ENCODE data around the gene CA5A. TPM values are rescaled to one million over a fixed set of nuclear protein-coding genes. Genes with fewer than 3 reads are reported as not detected.
A peak's percentile ranks its signal among the peaks of the same experiment; 100 is the strongest.

The CA5A gene
- total and polyA plus RNA-seq, 2 of the 13 experiments (the other 11 are each of a cell fraction or from before 2014, with no cell fraction given), result 66.8 to 106 TPM

DNA sequence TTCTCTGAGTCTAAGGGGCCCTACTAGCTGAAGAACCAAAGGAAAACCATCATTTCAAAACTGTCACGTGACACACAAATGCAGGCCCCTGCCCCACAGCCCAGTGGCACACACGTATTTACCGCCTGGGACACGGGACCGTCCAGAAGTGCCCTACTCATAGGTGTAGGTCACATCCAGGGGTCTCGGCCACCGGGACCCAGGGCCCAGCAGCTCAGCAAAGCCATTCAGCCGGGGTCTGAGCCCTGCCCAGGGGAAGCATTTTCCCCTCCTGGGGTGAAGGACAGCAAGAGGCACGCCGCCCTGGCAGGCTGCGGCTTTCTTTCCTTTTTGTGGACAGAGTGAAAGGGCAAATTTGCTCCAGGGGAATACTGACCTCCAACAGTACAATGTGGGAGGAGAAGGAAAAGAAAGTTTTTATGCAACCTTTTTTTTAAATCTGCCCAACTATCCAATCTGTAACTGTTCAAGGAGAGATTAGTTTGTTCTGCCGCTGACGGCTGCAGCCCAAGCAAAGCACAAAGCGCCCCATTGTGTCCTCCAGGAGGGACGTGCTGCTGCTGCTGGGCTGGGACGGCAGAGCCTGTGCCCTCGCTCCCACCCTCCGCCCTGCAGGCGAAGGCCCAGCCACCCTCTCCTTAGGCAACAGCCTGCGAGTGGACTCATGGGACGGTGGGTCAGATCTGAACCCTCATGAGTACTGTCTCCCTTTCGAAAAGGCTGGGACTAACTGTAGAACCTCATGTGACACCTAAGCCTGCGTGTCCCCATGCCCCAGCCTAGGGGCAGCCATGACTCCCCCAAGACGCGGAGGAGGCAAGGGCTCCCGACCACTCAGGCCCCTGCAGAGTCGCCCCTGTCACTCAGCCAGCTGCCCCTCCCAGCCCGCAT lies 88.3 kb downstream of the CA5A start (continued):
- TF ChIP-seq ZNF34 (CRISPR knock-in tag; IDR thresholded peaks at IDR 0.05; ENCODE audit: borderline replicate concordance) (no peak), CBX1 (IDR thresholded peaks at IDR 0.05; ENCODE audit: low read depth) (peak; percentile 82), ARNT2 (CRISPR knock-in tag; IDR thresholded peaks at IDR 0.05; ENCODE audit: low read depth) (peak; percentile 65; the same call in 1 of the 2 replicates), PHF20 (CRISPR knock-in tag; IDR thresholded peaks at IDR 0.05) (no peak), ZNF775 (CRISPR knock-in tag; IDR thresholded peaks at IDR 0.05; ENCODE audit: borderline replicate concordance) (peak; percentile 51; the same call in 1 of the 2 replicates), SRF (IDR thresholded peaks at IDR 0.05; ENCODE audit: low read depth, low read length) (peak; percentile 19; the same call in 1 of the 2 replicates), SAP130 (CRISPR knock-in tag; IDR thresholded peaks at IDR 0.05; ENCODE audit: low read depth) (peak; percentile 94), ZMYM4 (CRISPR knock-in tag; IDR thresholded peaks at IDR 0.05) (peak; percentile 20; the same call in 1 of the 2 replicates), TFE3 (CRISPR knock-in tag; IDR thresholded peaks at IDR 0.05) (peak; percentile 61), NFYB (CRISPR knock-in tag; IDR thresholded peaks at IDR 0.05) (peak; percentile 46; the same call in 1 of the 2 replicates), KDM3A (CRISPR knock-in tag; IDR thresholded peaks at IDR 0.05; ENCODE audit: low read depth) (no peak; the same call in none of the 2 replicates), ETV5 (CRISPR knock-in tag; IDR thresholded peaks at IDR 0.05; ENCODE audit: borderline replicate concordance) (peak; percentile 68), MTA1 (CRISPR knock-in tag; IDR thresholded peaks at IDR 0.05; ENCODE audit: borderline replicate concordance) (peak; percentile 64), ZNF784 (CRISPR knock-in tag; IDR thresholded peaks at IDR 0.05; ENCODE audit: borderline replicate concordance) (peak; percentile 92), ZC3H13 (CRISPR knock-in tag; IDR thresholded peaks at IDR 0.05) (peak; percentile 96), BATF2 (CRISPR knock-in tag; IDR thresholded peaks at IDR 0.05) (0 out of 2 replicates have a peak, but pooled peaks have one; percentile 27), YY1 (IDR thresholded peaks at IDR 0.05; ENCODE audit: insufficient read depth, insufficient replicate concordance, low read depth, low read length) (peak; percentile 43), ZNF768 (CRISPR knock-in tag; IDR thresholded peaks at IDR 0.05) (peak; percentile 7; the same call in 1 of the 2 replicates), TFDP1 (CRISPR knock-in tag; IDR thresholded peaks at IDR 0.05; ENCODE audit: borderline replicate concordance) (peak; percentile 83; the same call in 1 of the 2 replicates), ZNF576 (CRISPR knock-in tag; IDR thresholded peaks at IDR 0.05) (0 out of 2 replicates have a peak, but pooled peaks have one; percentile 43)
- TF ChIP-seq, protein P1, sequence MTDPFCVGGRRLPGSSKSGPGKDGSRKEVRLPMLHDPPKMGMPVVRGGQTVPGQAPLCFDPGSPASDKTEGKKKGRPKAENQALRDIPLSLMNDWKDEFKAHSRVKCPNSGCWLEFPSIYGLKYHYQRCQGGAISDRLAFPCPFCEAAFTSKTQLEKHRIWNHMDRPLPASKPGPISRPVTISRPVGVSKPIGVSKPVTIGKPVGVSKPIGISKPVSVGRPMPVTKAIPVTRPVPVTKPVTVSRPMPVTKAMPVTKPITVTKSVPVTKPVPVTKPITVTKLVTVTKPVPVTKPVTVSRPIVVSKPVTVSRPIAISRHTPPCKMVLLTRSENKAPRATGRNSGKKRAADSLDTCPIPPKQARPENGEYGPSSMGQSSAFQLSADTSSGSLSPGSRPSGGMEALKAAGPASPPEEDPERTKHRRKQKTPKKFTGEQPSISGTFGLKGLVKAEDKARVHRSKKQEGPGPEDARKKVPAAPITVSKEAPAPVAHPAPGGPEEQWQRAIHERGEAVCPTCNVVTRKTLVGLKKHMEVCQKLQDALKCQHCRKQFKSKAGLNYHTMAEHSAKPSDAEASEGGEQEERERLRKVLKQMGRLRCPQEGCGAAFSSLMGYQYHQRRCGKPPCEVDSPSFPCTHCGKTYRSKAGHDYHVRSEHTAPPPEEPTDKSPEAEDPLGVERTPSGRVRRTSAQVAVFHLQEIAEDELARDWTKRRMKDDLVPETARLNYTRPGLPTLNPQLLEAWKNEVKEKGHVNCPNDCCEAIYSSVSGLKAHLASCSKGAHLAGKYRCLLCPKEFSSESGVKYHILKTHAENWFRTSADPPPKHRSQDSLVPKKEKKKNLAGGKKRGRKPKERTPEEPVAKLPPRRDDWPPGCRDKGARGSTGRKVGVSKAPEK (CRISPR knock-in tag; IDR thresholded peaks at IDR 0.05; ENCODE audit: borderline replicate concordance), result 0 out of 2 replicates have a peak, but pooled peaks have one; percentile 3
